ENCODE data around the gene NKD1.
A peak's percentile ranks its signal among the peaks of the same experiment; 100 is the strongest.

NKD1 gene

DNA sequence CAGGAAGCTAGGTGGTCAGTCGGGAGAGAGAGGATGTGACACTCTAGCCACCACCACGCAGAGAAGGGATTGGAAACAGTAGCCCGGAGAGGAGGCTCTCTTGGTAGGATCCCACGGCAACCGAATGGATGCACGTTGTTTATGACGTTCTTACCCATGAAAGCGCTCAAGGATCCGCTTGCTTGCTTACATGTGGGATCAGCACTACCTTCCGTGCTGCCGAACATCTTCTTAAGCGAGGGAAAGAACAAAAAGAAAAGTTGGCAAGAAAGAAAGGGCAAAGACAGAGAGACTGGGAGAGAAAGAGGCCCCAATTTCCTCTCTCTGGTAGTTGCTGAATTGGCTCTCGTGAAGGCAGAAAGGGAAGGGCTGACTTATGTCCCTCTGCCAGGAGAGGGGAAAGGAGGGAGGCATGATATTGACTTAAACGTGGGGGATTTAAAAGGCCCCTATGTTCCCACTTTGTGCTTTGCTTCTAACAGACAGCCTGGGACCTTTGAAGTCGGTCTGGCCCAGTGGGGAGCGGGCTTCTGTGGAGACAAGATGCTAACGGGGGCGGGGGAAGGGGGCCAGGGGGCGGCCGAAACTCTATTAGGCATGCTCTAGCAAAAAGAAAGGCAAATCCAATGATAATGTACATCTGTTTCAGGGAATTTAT lies 97.5 kb downstream of the NKD1 start:
- DNase-seq (ENCODE audit: low read depth, low spot score) = no peak

DNA sequence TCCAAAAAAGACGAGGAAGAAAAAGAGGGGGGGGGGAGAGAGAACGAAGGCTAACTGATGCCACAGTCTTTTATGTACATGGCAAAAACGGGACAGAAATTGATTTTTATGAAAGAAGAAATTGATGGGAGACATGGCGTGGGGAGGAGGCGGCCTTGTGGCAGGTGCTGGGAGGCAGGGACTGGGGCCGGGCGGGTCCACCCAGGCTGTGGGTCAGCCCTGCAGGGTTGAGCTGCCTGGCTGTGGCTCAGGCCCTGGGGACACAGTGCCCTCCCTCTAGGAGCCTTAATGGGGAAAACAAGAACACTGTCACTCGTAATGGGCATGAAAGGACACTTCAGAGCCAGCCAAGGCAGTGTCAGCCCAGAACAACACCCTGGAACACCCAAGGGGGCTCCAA lies 98.1 kb downstream of the NKD1 start:
- DNase-seq (ENCODE audit: low read depth, low spot score) = no peak

DNA sequence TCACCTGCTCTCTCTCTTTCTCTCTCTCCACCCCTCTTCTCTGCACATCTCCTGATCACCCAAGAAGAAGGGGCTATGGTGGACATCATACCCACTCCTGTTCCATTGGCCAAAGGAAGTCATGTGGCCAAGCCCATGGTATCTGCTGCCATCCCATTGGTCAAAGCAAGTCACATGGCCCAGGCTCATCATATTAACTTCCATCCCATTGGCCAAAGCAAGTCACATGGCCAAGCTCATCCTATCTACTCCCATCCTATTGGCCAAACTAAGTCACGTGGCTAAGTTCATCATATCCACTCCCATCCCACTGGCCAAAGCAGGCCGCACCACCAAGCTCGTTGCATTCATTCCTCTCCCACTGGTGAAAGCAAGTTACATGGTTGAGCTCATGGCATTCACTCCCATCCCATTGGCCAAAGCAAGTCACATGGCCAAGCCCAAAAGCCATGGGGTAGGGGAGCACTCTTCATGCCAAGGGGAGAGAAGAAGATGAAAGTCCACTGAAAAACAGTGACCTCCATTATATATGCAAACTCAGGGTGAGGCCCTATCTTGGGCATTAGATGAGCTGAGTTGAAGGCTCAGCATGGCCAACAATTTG lies 103.7 kb downstream of the NKD1 start:
- no peak for DNase-seq (ENCODE audit: low read depth, low spot score)

DNA sequence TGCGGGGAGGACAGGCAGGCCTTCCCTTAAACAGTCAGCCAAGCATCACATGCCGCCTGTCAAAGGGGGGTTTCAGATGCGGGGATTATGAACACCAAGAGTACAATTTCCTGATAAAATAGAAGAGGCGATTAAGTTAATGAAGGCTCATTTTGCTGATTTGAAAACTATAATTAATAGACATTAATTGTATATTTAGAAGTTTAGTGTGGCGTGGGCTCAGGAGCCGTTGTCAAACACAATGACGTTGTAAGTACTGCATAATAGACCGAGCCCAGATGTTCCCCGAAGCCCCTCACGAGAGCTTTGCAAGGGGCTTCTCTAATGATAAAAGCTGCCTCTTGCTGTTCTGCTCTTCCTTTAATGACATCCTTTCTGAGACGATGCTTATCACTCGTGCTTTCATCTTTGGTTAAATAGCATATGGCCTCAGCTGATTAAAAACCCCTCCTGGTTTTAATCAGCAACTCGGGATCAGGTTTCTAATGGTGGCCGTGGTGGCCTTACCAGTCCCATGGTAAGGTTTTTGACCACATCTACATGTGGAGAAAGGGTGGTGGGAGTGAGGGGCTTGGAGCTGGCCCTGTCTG lies 104.7 kb downstream of the NKD1 start:
- DNase-seq (ENCODE audit: low read depth, low spot score) = no peak

DNA sequence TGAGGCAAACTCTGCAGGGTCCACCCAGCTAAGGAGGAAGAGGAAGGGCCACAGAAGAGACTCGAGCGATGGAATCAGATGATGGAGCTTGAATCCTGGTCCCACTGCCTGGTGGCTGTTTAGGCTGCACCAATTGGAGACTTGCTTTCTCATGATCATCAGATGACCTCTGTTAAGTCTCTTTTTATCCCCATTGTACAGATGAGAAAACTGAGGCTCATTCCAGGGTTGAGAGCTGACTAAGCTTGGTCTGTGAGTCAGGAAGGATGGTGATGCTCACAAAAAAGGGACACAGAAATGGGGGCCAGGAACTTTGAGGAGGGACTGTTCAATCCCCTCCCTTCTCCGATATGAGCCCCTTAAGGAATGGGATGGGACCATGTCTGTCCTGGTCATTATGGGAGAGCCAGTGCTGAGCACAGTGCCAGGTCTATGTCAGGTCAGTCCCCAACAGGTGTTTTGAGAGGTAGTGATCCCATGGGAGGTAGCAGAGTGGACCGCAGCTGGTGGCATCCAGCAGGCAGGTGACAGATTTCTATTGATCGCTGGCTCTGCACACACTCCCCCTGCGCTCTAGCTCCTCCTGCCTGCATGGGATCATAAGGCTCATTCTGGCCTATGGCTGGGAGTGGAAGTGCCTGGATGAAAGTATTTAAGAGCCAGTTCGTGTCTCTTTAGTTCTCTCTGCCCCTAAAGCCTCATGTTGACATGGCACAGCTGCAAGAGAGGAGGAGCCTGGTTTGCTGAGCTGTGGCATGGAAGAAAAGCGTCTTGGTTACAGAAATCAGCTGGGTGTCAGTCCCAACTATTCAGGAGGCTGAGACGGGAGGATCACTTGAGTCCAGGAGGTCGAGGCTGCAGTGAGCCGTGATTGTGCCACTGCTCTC lies 105.7 kb downstream of the NKD1 start:
- no peak for DNase-seq (ENCODE audit: low read depth, low spot score)

DNA sequence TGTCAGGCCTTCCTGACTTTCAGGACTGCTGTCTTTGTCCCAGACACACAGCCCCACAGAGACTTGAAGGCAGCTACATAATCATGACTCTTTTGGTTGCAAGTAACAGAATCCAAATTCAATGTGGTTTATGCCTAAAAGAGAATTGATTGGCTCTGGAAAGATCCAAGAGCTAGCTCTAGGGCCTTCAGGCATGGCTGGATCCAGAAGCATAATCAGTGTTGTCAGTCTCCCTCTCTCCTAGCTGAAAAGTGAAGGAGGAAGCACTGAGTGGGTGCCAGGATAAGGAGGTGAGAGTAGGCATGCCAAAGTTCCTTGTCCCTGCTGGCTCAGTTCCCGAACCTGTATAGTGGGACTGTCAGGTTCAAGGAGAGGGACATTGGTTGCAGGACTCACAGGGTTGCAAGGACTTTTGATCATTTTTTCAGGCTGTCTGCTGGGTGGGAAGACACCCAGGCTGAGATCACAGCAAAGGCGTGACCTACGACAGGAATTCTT lies 107.4 kb downstream of the NKD1 start:
- DNase-seq (ENCODE audit: low read depth, low spot score) = no peak

DNA sequence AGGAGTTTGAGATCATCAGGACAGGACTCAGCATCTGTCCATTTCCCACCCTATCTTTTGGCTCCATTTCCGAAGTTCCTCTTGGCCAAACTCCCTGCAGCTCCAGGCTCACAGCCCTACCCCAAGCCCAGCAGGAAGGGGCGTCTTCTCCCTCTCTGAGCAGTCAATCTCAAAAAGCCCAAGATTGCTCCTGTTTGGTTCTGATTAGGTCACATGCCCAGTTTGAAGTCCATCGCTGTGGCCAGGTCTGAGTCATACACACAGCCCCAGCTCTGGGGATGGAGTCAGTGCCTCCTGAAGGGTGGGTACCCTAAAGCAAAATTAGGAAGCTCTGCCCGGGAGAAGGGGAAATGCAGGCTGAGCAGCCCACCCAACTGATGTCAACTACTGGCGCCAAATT lies 109.0 kb downstream of the NKD1 start:
- no peak for DNase-seq (ENCODE audit: low read depth, low spot score)

DNA sequence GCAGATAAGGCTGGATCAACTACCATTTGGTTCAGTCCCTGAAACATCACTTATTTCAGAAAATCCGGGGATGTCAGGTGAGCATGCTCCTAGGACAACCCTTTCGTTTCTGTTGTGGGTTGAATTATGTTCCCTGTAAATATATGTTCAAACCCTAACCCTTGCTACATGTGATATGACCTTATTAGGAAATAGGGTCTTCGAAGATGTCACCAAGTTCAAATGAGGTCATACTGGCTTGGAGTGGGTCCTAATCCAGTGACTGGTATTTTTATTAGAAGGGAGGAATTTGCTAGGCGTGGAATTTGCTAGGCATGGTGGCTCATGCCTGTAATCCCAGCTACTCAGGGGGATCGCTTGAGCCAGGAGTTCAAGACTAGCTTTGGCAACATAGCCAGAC lies 111.6 kb downstream of the NKD1 start:
- no peak for DNase-seq (ENCODE audit: low read depth, low spot score)

DNA sequence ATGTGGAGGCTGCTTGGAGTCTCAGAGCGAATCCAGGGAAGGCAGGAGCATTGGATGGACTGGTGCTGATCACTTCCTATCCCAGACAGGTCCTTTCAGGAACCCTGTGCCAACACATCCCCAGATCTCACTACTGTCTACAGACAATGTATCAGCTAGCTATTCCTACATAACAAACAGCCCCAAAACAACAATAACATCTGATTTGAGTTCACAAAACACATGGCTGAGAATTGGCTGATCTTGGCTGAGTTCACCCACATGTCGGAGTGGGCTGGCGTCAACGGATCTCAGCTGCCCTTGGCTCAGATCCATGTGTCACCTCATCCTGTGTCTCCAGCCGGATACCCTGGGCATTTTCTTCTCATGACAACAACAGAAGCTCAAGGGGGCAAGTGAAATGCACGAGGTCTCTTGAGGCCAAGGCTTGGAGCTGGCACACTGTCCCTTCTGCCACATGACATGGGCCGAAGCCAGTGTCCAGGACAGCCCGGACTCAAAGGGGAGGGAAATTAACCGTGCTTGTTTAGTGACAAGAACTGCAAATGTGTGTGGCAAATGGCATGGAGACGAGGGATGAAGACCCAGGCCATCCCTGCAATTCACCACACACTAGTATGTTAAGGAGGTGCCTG lies 114.2 kb downstream of the NKD1 start:
- no peak for DNase-seq (ENCODE audit: low read depth, low spot score)

DNA sequence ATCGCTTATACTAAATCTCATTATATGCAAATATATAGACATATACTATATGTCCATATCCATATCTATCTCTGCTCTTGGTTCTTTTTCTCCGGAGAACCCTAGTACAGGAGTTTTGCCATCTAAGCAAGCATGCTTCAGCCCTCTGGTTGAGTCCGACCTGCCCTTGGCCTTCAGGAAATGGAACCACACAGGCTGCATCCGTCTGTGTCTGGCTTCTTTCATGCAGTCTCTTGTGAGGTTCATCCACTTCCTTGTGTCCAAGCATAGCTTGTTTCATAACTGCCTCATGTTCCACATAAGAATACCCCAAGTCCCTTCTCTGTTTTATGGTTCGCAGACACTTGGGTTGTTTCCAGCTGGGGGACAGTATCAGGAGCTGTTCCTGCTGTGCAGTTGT lies 116.1 kb downstream of the NKD1 start:
- no peak for DNase-seq (ENCODE audit: low read depth, low spot score)

DNA sequence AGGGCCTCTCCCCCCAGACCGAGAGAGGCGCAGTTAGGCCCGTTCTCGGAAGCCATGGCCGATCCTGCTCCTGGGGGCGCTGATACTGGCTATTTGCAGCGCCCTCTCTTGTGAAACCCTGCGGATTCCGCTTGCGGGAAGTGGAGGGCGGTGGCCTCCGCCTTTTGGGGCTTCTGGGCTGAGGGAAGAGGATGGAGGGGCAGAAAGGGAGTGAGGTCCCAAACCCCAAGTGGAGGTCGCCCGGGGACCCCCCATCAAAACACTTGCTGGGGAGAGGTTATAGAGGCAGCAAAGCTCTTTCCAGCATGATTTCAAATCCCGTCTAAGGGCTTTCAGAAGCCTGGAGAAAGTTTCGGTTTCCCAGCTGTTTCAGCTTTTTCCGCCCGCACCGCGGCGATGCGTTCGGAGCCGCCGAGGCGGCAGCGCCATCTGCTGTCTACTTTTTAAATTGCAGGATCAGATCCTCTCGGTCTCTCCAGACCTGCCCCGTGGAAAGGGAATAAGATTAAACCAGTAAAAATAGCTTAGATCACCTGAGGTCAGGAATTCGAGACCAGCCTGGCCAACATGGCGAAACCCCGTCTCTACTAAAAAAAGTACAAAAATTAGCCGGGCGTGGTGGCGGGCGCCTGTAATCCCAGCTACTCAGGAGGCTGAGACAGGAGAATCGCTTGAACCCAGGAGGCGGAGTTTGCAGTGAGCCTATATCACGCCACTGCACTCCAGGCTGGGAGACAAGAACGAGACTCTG lies 117.1 kb downstream of the NKD1 start:
- DNase-seq (ENCODE audit: low read depth, low spot score) = peak; percentile 49

DNA sequence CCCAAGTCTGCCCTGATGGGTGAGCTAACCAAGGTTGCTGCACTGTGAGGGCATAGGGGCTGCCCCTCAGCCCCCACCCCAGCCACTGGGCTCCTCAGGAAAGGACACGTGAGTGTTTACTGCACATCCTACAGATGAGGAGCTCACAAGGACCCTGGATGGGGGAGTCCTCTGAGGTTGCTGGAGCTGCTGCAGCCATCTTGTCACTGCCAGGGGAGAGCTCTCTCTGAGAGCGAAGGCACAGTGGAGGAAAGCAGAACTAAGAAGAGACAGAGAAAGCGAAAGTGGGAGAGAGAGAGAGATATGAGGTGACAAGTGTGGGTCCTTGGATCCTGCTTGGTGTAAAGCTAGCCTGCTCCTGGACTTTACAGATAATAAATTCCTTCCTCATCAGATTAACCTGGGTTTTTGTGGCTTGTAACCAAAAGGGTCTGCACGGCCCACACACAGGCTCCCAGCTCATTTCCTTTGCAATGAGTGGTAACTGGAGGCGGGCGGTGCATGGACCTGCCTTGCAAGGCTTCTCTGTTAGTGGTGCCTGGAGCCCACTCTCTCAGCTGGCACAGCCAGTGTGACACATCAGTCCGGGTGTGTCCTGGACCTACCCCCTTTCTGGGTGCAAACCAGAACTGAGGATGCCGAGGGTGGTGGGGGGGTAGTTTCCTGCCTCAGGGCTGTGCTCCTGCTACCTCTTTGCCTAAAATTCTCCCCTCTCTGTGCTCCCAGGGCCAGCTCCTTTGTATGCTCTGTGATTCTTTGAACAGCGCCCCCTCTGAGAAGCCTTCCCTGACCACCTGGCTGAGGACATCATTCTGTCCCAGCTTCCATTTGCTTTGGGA lies 118.7 kb downstream of the NKD1 start:
- no peak for DNase-seq (ENCODE audit: low read depth, low spot score)

DNA sequence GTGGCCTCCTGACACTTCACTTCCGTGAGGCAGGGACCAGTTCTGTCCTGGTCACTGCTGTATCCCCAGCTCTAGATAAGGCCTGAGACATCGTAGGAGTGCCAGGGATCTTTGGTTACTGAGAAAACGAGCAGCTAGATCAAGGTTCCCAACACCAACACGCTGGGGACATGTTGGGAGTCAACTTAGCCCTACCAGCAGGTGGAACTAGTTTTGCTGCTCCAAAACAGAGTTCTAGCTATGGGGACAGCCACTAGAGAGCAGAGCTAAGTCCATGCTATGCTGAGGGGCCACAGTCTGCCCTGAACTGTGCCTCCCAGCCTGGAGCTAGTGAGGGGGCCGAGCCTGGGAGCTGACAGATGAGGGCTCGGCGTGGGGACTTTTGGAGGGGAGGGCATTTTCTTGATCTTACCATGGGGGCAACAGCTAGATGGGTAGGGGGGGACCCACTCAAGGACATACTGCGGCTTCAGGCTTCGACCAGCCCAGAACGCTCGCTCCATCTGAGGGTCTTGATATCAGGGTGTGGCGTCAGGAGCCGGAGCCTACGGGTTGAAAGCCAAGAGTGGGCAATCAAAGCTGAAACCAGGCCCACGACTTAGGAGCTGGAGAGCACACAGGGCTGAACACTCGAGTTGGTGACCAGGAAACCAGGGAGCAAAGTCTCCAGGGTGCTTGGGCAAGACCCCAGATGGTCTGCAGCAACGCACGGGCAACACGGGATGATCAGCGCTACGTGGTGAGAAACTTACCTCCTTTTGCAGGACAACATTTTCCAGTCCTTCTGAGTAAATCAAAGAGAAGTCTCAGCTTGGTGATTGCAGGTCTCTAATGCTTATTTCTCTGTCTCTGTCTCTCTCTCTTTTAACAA lies 119.5 kb downstream of the NKD1 start:
- DNase-seq (ENCODE audit: low read depth, low spot score) = no peak

DNA sequence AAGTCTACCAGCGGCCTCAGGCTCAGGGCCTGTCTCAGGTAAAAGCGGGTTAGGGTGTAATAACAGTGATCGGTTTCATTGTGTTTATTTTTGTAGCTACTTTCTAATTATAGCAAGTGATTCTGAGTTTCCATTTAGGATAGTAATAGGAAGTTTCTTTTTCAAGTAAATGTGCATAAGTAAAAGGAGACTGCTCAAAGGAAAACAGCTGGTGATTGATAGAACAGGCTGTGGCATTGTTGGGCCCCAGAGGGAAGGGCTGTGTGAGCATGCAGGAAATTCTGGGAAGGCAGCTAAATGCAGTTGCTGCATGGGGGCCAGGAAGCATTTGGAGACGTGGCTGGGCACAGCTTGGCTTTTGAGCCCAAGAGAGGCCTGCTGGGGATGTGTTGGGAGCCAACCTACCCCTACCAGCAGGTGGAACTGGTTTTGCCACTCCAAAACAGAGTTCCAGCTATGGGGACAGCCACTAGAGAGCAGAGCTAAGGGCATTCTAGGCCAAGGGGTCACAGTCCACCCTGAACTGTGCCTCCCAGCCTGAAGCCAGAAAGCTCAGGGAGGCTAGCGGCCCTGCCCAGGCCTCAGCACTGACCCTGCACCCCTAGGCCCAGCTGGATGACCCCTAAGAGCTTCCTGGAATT lies 120.3 kb downstream of the NKD1 start:
- no peak for DNase-seq (ENCODE audit: low read depth, low spot score)

DNA sequence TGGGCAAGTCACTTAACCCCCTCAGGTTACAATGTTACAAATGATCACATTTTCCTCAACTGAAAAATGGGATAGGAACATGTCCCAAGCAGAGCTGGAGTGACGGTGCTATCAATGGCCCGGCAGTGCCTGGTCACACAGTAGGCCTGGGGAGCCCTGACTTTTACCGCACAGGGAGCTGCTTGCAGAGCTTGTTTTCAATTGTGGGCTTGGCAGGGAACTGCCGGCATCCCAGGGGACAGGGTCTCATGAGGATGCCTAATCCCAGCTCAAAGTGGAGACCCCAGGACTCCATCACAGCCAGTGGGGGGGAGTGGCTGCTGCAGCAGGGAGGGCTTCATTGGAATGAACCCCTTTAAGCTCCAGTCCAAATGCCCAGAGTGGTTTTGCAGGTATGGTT lies 121.5 kb downstream of the NKD1 start:
- DNase-seq (ENCODE audit: low read depth, low spot score) = no peak

DNA sequence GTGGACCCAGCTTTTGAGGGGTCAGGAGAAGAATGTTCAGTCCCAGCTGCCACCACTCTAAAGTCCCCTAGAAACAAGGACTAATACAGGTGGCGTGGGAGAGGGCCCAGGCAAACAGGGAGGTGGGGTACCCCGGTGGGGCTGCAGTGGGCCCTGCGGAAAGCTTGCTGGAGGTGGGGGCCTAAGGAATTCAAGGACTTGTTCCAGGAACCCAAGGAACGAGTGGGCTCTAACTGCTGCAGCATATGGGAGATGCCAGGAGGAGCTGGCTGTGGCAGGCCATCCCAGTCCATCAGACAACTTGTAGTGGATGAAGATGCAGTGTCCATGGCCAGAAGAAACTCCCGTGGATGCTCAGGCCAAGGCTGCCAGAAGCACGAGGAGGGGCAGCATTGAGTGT lies 122.3 kb downstream of the NKD1 start:
- no peak for DNase-seq (ENCODE audit: low read depth, low spot score)

DNA sequence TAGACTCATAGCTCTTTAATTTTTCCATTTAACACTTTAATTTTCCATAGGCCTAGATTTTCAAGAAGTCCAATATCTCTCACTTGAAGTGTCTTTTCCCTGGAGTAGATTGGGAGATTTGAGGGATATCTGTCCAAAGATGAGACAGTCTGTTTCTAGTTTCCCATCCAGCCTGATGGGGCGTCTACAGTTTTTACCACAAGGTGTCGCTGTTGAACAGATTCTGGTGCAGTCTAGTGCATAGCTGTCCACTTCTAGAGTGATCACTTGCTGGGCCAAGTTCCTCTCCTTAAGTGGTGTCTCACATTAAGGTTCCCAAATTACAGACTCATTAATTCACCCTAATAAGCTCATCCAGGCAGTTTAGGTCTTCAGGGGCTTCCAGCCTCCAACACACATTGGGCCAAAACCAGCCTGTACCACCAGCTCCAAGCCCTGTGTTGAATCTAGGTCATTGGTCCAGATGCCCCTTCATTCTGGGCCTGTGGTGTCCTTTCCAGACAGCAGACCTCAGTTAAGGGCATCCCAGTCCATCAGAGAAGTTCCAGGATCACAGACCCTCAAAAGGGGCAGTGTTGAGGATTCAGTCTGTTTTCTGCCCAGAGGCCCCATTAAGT lies 123.6 kb downstream of the NKD1 start:
- DNase-seq (ENCODE audit: low read depth, low spot score) = no peak

All from smooth muscle cell of the brain vasculature (primary cell).